Amniotic epithelial cell (primary cell): Measurements from ENCODE around the gene RUBCNL.
"Not testable (repeated sequence)": the region's sequence is repeated elsewhere in the genome, so short reads cannot be mapped to it uniquely, and the experiment has no call there.

ENCODE experiments used
- DNase-seq: peaks from one replicate; pipeline ENCODE4 v3.0.0-alpha.2; 2010; ENCODE audit warnings: low read depth

The RUBCNL gene

DNA sequence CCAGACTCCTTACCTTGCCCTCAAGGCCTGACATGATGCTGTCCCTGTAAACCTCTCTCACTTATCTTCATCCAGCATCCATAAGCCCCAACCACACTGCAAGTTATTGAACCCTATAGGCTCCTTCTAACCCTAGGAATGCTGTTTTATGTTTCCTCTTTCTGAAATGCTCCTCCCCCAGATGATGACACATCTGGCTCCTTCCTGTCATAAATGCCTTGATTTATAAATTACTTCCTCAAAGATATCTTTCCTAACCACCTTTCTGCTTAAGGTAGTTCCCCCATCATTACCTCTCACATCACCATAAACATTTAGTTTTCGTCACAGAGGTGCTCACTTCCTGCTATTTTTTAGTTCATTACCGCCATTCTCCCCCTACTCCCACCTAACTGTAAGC is 12.3 kb downstream of the RUBCNL start:
- no peak for DNase-seq

DNA sequence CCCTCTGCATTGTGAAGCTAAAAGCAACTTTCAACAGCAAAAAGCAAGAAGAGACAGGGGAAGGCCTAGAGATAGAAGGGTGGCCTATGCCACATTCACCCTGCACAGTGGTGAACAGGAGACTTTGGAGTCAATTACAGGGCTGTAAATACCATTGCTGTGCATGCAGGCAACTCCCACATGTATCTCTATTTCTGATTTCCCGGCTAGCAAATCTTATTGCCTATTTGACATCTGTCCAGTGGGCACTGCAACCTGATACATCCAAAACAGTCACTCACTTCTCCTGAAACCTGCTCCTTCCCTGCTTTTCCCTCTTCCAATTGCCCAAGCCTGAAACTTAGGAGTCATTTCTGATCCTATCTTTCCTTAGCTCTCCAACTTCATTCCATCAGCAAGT is 13.4 kb downstream of the RUBCNL start:
- DNase-seq: no peak

DNA sequence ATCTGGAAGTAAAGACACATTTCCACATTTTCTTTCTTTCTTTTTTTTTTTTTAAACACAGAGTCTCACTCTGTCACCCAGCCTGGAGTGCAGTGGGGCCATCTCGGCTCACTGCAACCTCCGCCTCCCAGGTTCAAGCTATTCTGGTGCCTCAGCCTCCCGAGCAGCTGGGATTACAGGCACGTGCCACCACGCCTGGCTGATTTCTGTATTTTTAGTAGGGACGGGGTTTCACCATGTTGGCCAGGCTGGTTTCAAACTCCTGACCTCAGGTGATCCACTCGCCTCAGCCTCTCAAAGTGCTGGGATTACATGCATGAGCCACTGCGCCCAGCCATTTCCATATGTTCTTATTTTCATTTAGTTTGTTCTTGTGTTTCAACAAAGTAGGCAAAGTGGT is 14.1 kb downstream of the RUBCNL start:
- not testable (repeated sequence) for DNase-seq

DNA sequence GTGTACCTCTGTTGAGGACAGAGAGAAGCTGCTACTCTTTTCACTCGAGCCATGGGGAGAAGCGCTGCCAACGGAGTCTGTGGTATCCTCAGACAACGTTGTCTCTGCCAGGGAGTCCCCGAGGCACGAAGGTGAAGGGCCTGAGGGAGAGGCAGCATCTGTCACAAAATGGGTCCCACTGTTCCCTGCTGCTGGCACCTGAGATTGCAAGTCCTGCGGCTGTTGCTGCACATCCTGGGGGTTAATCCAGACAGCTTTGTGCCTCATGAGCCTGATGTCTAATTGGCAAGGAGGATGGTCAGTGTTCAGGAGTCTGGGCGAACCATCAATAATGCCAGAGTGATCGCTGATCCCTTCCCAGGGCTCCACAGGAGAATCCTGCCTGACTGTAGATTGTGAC is 15.0 kb downstream of the RUBCNL start:
- DNase-seq: no peak

DNA sequence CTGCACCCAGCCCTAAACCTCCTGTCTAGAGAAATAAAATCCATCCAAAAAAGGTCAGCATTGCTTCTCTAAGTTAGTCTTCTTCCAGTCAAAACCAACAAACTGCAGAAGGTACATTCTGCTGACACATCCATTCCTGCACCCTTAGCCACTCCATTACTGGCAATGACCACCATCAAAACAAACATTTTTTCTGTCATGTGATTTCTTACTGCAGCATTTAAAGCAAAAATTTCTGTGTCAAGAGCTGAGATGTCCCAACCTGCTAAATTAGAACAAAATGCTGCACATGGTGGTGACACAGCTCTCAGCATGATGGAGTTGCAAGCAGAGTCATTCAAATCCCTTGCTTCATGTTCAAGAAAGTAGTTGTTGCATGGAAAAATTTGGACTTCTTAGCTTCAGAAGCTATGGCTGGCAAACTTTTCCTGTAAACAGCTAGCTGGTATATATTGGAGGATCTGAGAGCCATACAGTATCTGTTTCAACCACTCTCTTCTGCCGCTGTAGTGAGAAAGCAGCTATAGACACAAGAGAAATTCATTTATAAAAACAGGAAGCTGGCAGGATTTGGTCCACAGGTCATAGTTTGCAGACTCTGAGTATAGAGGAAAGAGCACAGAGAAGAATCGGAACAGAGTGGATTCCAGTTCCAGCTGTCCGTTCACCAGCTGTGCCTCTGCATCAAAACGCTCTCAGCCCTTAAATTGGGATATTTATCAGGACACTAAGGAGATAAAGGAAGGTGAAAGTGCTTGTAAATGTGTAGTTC is 17.4 kb downstream of the RUBCNL start:
- peak; percentile 70 for DNase-seq

DNA sequence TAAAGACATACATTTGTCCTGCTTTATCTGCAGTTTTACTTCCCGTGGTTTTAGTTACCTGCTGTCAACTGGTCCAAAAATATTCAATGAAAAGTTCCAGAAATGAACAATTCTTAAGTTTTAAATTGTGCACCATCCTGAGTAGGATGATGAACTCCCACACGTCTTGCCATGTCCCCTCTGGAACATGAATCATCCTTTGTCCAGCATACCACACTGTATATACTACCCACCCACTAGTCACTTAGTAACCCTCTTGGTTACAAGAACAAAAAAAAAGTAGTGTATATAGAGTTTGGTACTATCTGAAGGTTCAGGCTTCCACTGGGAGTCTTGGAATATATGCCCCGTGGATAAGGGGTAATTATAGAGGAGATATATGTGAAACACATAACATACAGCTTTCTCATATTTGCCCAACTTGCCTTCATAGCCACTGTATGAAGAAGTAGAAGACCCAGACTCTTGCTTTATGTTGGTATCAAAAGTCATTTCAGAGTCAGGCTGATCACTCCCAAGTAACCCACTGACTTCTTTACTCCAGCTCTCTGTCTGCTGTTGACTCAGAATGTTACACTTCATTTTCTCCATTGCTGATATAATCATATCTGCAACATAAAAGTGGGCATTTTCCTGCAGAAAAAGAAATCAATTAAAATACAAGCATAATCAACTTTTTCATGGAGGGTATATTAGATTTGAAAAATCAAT is 19.3 kb downstream of the RUBCNL start:
- no peak for DNase-seq

DNA sequence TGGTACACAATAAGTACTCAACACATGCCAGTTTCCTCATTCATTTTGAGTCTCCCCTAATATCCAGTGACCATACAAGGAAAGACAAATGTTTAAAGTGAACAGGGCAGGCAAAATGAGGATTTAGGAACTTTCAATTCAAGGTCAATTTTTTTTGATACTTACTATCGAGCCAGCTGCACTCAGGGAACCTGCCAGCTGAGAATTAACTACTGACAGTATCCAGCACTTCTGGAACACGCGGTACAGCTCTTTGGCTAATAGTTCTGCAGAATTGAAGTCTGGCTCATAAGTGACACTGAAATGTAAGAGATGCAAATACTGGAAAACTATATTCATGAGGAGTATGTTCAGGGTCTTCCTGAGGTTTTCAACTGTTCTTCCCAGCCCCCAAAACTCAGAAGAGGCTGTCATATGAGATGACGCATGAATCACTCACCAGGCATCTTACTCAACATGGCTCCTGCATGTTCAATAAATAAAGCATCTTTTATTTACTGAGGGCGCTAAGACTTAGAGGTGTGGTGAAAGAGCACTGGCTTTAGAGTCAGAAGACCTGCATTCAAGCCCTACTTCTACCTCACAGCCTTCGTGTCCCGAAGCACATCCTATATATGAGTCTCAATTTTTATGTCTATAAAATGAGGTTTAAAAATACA is 25.6 kb downstream of the RUBCNL start:
- peak; percentile 19 for DNase-seq

DNA sequence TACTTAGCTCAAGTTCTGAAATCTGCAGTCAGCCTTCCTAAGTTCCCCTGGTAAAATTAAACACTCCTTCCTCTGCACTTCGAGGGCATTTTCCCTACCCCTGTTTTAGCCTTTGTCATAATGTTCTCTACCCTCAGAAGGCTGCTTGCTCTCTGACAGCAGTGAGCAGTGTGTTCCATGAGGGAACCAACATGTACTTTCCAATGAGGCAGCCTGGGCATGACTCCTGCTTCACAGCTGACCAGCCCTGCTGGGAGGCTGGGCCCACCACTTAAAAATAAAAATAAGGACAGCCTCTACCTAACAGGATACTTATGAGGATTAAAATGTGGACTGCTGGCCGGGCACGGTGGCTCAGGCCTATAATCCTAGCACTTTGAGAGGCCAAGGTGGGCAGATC is 26.4 kb downstream of the RUBCNL start:
- DNase-seq: no peak

DNA sequence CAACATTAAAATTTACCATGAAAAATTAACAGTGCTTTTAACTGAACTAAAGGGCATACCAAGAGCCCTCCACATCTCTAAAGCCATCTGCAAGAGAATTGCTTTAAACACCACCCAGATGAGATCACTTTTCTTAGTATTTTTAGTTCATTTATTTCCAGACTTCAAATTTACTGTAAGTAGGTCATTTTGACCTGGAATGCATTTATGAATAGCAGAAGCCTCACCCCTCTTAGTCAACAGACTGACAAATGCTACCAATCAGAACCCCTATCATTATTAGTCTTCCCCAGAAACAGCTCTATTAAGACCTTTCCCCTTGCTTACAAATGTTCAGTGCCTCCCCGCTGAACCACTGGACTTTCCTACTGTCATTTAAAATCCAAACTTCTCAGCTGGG is 27.3 kb downstream of the RUBCNL start:
- DNase-seq: peak; percentile 31

DNA sequence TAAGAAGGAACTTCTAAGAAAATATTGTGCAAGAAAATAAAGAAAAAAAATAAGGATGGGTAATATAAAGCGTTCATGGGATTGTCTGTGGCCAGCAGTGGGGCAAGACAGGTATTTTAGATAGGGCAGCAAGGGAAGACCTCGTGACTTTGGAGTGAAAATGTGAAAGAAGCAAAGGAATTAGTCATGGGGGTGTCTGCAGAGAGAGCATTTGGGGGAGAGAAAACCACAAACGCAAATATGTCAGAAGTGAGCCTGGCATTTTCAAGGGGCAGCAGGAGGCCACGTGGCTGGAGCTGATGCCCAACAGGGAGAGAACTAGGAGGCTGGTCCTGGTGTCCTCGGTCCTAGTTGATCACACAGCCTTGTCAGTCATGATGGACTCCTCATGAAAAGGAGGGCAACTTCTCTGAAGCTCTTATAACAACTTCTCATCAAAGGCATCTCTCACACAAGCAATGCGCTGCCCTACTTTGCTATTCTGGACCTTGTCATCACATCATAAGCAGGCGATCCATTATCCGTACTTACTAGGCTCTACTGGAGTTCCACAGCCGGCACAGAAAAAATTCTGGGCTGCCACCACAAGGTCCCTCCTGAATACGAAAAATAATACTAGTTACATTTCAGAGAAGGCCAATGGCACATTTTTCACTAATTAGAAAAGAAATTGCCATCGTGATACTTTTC is 31.0 kb downstream of the RUBCNL start:
- DNase-seq: peak; percentile 69

DNA sequence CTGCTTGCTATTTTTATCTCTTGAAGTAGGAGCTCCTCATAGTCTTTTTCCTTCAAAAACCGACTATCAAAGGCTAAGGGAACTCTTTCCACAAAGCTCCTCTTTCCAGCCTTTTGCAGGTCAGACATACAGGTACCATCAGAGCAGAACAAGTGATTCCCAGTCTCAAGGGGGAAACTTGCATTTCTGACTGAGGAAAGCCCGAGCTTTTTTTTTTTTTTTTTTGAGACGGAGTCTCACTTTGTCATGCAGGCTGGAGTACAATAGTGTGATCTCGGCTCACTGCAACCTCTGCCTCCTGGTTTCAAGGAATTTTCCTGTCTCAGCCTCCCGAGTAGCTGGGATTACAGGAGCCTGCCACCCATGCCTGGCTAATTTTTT is 32.0 kb downstream of the RUBCNL start:
- DNase-seq: no peak

DNA sequence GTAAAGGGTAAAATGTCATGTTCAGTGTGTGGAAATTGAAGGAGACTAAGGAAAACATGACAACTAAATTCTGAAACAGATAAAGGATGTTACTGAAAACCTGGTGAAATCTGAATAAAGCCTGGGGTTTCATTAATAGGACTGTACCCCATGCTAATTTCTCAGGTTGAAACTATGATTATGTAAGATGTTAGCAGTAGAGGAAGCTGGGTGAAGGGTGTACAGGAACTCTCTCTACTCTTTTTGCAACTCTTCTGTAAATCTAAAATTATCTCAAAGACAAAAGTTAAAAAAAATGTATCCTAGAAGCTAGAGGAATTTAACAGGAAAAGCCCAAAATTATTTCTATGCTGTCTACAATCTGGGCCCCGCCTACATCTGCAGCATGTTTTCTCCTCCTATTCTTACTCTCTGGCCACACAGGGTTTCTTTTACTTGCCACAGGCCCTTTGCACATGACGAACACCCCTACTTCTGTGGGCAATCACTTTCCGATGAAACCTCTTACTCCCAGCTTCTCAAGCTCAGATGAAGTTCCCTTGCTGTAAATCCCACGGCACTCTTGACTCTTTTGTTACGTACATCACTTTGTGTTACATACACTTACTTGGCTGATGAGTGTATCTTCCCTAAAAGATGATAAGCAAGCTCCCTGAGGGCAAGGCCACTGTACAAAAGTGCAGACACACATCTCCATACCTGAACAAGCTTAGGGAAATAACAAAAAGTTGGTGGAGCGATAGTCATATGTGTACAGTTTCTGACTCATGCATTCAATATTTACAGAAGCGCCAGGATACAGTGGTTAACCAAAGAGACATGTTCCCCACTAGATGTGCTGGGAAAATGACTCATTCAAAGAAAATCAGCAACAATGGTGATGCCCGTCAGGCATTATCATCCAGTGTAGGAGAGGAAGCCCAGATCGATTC is 32.6 kb downstream of the RUBCNL start:
- peak; percentile 94 for DNase-seq

DNA sequence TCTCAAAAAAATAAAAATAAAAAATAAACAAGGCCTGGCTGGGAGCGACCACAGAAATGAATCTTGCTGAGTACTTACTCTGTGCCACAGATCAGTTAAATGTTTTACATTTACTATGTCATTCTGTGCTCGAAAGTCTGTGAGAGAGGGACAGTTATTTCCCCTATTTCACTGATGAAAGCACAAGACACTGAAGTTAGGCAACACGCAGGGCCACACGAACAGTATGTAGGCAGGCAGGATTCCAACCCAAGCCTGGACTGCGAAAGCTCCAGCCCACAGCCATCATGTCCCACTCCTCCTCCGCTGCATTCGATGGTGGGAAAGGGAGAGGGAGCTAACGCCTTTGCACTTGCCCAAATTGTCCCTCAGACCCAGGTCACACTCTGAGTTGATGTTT is 34.2 kb downstream of the RUBCNL start:
- DNase-seq: no peak

DNA sequence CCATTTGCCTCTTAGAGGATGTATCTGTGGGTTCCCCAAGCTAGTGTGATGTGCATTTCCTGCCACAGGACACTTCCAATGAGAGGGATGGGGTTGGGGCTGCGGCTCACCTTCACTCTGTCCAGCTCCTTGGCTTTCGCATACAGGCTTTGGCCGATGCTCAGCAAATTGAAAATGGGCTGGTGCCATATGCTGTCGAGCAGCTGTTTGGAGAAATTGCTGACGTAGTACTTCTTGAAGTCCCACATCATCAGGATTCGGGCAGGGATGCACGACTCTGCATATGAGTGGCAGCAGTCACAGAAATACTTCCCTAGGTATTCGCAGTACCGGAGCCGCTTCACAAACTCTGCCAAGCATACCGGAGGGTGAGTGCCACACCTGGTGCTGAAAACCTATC is 37.0 kb downstream of the RUBCNL start:
- DNase-seq: no peak

DNA sequence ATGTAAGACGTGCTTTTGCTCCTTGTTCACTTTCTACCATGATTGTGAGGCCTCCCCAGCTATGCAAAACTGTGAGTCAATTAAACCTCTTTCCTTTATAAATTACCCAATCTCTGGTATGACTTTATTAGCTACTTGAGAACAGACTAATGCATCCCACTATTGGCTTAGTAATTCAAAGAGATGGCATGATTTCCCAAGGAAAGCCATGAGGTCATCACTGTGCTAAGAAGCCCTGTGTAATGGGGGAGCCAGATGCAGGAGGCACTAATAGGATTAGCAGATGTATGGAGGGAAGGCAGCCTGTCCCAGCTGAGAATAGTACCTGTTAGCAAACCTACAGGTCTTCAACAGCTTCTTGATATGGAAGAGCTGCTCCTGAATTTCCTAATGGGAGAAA is 38.1 kb downstream of the RUBCNL start:
- peak; percentile 73 for DNase-seq

DNA sequence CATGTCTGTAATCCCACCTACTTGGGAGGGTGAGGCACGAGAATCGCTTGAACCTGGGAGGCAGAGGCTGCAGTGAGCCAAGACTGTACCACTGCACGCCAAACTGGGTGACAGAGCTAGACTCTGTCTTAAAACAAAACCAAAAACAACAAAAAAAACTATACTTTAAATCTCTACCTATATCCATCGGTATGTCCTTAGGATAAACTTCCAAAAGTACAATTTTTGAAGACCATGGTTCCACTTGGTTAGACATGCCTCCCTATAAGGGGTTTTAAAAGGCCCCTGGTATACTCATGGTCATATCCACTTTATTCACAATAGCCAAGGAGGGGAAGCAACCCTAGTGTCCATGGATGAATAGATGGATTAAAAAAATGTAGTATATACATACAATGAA is 39.8 kb downstream of the RUBCNL start:
- no peak for DNase-seq

DNA sequence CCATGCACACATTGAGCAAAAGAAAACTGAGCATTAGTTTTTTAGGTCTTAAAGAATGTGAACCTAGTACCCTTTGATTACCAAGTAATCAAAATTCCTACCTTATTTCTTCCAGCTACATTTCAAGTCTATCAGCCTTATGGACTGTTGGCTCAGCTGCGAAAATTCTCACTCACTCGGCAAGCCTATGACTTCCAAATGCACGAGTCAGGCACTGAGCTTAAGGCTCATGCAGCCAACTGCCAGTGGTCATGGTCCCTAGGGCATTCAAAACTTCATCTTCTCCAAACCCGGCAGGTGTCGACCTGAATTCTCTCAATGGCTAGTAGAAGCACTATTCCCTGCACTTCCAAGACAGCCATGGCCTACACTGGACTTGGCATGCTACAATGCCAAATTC is 41.2 kb downstream of the RUBCNL start:
- no peak for DNase-seq

DNA sequence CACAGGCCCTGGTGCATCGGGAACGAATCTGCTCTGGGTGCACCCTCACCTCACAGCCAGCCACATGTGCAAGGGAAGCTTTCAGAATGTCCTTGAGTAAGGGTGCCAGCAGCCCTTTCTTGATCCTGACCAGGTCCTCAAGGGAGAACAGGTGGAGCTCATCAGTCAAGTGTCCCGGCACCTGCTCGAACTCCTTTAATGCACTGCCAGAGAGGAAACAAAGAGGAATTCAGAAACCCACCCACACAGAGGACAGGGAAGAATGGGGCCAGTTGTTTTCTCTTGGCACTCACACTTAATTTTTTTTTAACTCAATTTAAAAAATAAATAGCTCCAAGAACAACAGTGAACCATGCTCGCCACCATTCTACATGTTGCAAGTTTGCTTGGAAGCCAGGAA is 41.7 kb downstream of the RUBCNL start:
- no peak for DNase-seq

DNA sequence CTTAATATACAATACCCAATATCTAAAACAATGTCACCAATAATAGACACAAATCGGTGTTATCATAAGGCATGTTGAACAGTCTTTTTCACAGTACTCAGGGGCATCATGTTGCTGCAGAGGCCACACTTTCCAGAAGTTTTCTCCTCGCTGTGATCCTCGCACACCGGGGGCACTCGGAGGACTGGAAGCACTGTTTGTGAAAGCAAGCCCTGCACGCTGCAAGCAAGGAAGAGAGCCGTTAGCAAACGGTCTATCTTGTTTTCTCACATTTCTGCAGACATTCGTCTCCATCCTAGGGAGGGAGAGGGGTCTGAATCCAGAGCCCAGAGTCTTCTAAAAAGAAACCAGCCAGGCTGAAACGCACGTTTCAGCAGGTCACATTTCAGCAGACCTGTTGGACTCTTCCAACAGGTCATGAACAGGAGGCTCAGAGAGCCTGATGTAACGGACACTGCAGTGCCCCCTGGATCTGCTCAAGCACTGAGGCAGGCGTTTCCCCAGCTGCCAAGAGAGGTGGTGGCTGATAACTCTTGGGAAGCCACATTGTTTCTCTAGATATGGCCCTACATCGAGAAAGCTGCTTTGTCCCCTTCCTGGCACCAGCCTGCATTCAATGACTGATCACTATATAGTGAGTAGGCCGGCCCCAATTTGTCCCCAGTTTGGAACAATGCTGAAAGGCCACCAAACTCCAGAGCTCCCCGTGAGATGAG is 43.6 kb downstream of the RUBCNL start:
- no peak for DNase-seq

DNA sequence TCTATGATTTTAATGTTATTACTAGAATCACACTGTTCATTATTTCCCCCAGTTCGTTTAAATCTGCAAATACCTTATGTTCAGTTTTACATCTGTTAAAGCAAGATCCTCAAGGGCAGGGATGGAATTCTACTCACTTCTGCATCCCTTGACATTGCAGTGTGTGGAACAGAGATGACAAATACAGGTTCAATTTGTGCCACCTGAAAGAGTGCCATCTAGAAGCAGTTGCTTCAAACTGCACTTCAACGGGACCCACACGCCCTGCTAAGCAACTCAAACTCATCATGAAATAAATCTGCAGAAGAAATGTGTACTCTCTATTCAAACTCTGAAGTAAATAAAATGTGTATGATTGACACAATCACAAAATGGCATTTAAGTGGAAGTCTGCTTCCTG is 44.5 kb downstream of the RUBCNL start:
- DNase-seq: no peak
